Naive thymus-derived CD8-positive, alpha-beta T cell (primary cell): Measurements from ENCODE around the gene CARD18. TPM values are rescaled to one million over a fixed set of nuclear protein-coding genes. Genes with fewer than 3 reads are reported as not detected.
"Not testable (repeated sequence)": the region's sequence is repeated elsewhere in the genome, so short reads cannot be mapped to it uniquely, and the experiment has no call there.

Source experiments
- ATAC-seq, 2 donors: fragments of 150-1000 bp; cut with Tn5 transposase in 1 of 2; sonication (Bioruptor Pico), chemical (Tn5 transposase) in 1 of 2; 1 replicate in 1 of 2; 2 replicates in 1 of 2; pipeline ENCODE4 v1.10.0; 2021; ENCODE audit warnings: mild to moderate bottlenecking in 2 of 2, moderate library complexity in 2 of 2
- POLR2A ChIA-PET: fragments of 350-600 bp; sonication (Branson Sonifier 250); formaldehyde crosslinking; loops from one replicate; lab custom pipeline; 2021; ENCODE audit warnings: antibody characterized with exemption; lab: Charles Lee
- DNase-seq, 10 donors: peaks; one replicate each; pipeline versions ENCODE4 v3.0.0 to v3.0.0-alpha.2; 2020 to 2022
- H3K27ac Mint-ChIP-seq, 10 donors: one replicate each; pipeline ENCODE4 v1.8.0; 2020 to 2022; ENCODE audit warnings: mild to moderate bottlenecking in 10 of 10, mixed read lengths in 10 of 10, moderate library complexity in 4 of 10, inconsistent platforms in 1 of 10
- H3K27me3 Mint-ChIP-seq, 5 donors: one replicate each; pipeline ENCODE4 v1.8.0; 2021 to 2022; ENCODE audit warnings: mixed read lengths in 5 of 5
- H3K36me3 Mint-ChIP-seq, 3 donors: one replicate each; pipeline ENCODE4 v1.8.0; 2020 to 2022; ENCODE audit warnings: mixed read lengths in 3 of 3, mild to moderate bottlenecking in 2 of 3, inconsistent platforms in 1 of 3
- H3K4me1 Mint-ChIP-seq, 4 donors: one replicate each; pipeline ENCODE4 v1.8.0; 2021 to 2022; ENCODE audit warnings: mixed read lengths in 4 of 4
- H3K4me3 Mint-ChIP-seq, 10 donors: one replicate each; pipeline ENCODE4 v1.8.0; 2020 to 2022; ENCODE audit warnings: mild to moderate bottlenecking in 10 of 10, mixed read lengths in 10 of 10, moderate library complexity in 6 of 10, inconsistent platforms in 1 of 10
- H3K9me3 Mint-ChIP-seq, 9 donors: one replicate each; pipeline ENCODE4 v1.8.0; 2020 to 2022; ENCODE audit warnings: mixed read lengths in 9 of 9, mild to moderate bottlenecking in 3 of 9, inconsistent platforms in 1 of 9, moderate library complexity in 1 of 9
- polyA plus RNA-seq, 3 donors: library from polyadenylated mRNA; unstranded; fragments of 300-500 nt; fragmentation: Illumina TruSeq; gene quantifications; one replicate each; pipeline ENCODE4 v1.2.3, GENCODE V29; 2021
- total RNA-seq, 8 experiments: library from RNA in 2 of 8; stranded (reverse) in 2 of 8; gene quantifications; one replicate each; pipeline ENCODE4 v1.2.3 and lab custom pipeline; 2021 to 2026

CARD18 gene
- total and polyA plus RNA-seq, 5 experiments from 2014 or later = not detected

DNA sequence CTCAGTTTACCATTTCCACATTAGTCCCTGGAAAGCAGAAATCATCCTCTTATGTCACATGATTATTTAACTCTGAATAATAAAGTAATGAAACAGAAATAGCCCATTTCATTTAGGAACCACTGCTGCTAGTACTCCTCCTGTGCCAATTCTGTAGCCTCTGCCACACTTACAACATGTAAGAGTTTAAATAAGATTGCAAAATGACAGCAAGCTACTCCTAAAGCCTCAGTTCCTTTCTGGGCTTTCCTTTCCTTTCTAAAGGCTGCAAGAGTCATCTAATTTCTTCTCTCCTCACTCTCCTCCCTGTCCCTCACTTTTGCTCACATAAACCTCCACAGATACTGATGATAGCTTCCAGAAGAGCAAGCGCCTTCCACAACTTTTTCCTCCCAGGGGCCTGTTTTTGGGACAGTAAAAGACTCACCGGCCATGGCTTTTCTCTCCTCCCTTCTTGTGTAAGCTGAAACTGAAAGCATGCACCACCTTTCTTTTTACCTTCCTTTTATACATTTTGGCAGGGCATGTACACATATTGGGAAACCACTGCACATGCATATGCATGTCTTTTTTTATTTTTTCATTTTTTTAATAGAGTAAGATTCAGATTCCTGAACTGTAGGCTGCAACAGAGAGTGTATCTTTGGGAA is 38.5 kb downstream of the CARD18 start:
- Mint-ChIP-seq H3K4me3 (peak overlapping the region in 7 of 10 donors; percentile 22 to 55 (median 36)), H3K9me3 (peaks cover 0 to 6% (median 0%) of the 10 kb centered on the region in 9 donors), H3K36me3 (peaks cover 0 to 5% (median 0%) of the 10 kb centered on the region in 3 donors), H3K27ac (peak overlapping the region in 6 of 10 donors; percentile 10 to 92 (median 68)), H3K4me1 (peaks cover 9 to 23% (median 21%) of the 10 kb centered on the region in 4 donors), H3K27me3 (peaks cover 0 to 1% (median 0%) of the 10 kb centered on the region in 5 donors)
- no peak for ATAC-seq
- no peak for DNase-seq
- POLR2A ChIA-PET = no interaction called here

DNA sequence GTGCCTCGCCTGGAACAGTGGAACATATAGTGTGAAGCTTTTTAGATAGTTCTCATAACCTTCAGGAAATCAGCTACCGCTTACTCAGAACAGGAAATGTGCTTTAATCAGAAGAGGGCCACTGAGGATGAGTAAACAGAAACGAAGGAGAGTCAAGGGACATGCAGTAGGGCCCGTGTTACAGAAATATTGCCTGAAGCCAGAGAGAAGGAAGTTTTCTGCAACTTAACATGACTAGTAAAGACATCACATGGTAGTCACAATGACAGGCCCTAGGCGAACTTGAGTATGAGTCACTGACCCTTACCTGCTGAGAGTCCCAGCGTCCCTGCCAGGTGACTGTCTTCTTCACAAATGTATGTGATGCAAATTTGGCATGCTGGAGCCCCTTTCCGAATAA is 39.4 kb downstream of the CARD18 start:
- H3K27ac Mint-ChIP-seq = peak overlapping the region in 3 of 10 donors; percentile 55 to 70 (median 66)
- ATAC-seq (peak in 1 of 2 donors; percentile 43), DNase-seq (no peak)
- peaks cover 9 to 23% (median 21%) of the 10 kb centered on the region in 4 donors for H3K4me1 Mint-ChIP-seq
- peaks cover 0 to 5% (median 0%) of the 10 kb centered on the region in 3 donors for H3K36me3 Mint-ChIP-seq
- peaks cover 0 to 1% (median 0%) of the 10 kb centered on the region in 5 donors for H3K27me3 Mint-ChIP-seq
- peaks cover 0 to 4% (median 0%) of the 10 kb centered on the region in 9 donors for H3K9me3 Mint-ChIP-seq
- POLR2A ChIA-PET = no interaction called here
- H3K4me3 Mint-ChIP-seq = peak overlapping the region in 1 of 10 donors; percentile 55

DNA sequence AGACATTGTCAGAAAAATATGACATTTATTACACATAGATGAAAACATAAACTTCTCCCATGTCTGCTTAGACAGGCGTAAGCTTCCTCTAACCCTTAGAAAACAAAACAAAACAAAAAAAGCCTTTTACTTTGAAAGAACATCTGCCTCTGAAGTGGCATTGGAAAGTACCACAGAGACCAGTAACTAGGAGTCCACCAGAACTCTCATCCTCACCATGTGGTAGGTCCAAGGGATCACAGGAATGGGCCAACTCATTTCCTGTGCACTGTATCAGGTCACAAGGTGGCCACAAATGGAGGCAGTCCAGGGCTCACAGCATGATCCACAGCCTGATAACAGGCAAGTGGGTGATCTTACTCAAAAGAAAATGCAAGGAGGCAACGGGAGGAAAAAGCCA is 40.0 kb downstream of the CARD18 start:
- DNase-seq, H3K27me3 Mint-ChIP-seq, H3K27ac Mint-ChIP-seq, H3K9me3 Mint-ChIP-seq, POLR2A ChIA-PET, H3K36me3 Mint-ChIP-seq: not testable (repeated sequence)
- peak overlapping the region in 1 of 10 donors; percentile 47 for H3K4me3 Mint-ChIP-seq
- ATAC-seq = peak in 1 of 2 donors; percentile 35
- peaks cover 9 to 23% (median 21%) of the 10 kb centered on the region in 4 donors for H3K4me1 Mint-ChIP-seq

DNA sequence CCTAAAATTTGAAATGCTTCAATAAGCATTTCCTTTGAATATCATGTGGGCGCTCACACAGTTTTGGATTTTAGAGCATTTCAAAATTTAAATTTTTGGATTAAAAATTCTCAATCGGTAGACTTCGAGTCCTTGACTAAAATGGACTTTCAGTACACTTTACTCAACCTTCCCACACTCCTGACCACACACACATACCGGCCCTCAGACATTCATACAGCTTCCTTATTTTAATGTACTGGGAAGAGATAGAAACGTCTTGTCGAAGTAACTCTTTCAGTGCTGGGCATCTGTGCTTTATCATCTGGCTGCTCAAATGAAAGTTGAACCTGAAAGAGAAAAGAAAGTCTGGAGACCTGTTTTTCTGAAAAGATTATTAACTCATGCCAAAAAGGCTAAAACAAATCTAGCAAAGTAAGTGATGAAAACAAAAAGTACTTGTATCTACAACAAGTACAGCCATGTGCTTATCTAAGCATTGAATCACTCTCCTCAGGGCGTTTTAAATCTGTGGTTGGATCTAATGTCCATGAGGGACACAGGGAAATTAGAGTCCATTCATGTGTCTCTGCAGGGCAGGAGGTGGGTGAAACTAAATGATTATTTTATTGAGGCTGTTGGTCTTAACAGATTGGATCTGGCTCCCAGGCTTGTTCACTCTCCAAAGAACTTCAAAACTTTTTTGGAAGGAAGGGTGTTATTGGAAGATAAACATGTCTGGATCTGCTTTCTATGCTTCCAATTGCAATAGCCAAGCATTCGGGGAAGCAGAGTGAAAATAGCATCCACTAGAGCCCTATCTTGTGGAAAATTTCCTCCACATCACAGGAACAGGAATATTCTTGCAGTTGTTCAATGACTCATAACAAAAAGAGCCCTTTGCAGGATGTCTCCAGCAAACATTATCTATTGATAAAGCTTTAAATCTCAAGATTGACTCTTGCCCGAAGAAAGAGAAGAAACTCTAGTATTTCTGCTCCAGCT is 47.0 kb downstream of the CARD18 start:
- ATAC-seq = no peak
- no peak for DNase-seq
- no peaks in the 10 kb centered on the region for H3K4me1 Mint-ChIP-seq
- H3K36me3 Mint-ChIP-seq = no peaks in the 10 kb centered on the region
- H3K27me3 Mint-ChIP-seq = peaks cover 0 to 18% (median 0%) of the 10 kb centered on the region in 5 donors
- H3K9me3 Mint-ChIP-seq = no peaks in the 10 kb centered on the region
- POLR2A ChIA-PET = no interaction called here
- H3K4me3 Mint-ChIP-seq = no peak overlapping the region
- H3K27ac Mint-ChIP-seq = no peak overlapping the region

Other genes with a start within 250 kb of the CARD18 start
- gene CASP12, start 241.3 kb downstream of the CARD18 start, total RNA-seq = not detected
- gene CASP12, start 241.3 kb downstream of the CARD18 start, polyA plus RNA-seq = not detected
- gene CASP4, start 171.2 kb downstream of the CARD18 start, total RNA-seq = 10 to 100 TPM; 77.2 to 81.9 TPM
- 10 to 100 TPM; 71.9 to 84.0 (median 76.5) TPM for gene CASP4, start 171.2 kb downstream of the CARD18 start, polyA plus RNA-seq
- not detected for gene CASP5, start 116.6 kb downstream of the CARD18 start, total RNA-seq
- not detected for gene CASP5, start 116.6 kb downstream of the CARD18 start, polyA plus RNA-seq
- gene CASP1, start 104.6 kb downstream of the CARD18 start, total RNA-seq = 10 to 100 TPM; 42.8 to 47.3 TPM
- gene CASP1, start 104.6 kb downstream of the CARD18 start, polyA plus RNA-seq = 10 to 100 TPM; 63.9 to 96.1 (median 65.3) TPM
- gene CARD16, start 94.4 kb downstream of the CARD18 start, total RNA-seq = 10 to 100 TPM; 41.5 to 44.7 TPM
- 100 to 1,000 TPM; 149 to 173 (median 166) TPM for gene CARD16, start 94.4 kb downstream of the CARD18 start, polyA plus RNA-seq